OCI-LY3 (cell line): ENCODE results near the gene NPC1L1.
"Not testable (repeated sequence)": the region's sequence is repeated elsewhere in the genome, so short reads cannot be mapped to it uniquely, and the experiment has no call there.

Experiments
- H2AFZ ChIP-seq: fragments of 200-600, 300-600 bp; shearing (Covaris generic); 2 replicates; pipeline ENCODE4 v1.6.0; 2014; ENCODE audit warnings: antibody characterized with exemption, low read depth, low read length
- H3K27ac ChIP-seq: fragments of 200-600, 300-600 bp; sonication (generic); 2 replicates; pipeline ENCODE4 v1.5.1; 2014; ENCODE audit warnings: mild to moderate bottlenecking, low read length, moderate library complexity, mixed read lengths
- H3K27me3 ChIP-seq: fragments of 200-600, 300-600 bp; sonication (generic); 2 replicates; pipeline ENCODE4 v1.6.1; 2014; ENCODE audit warnings: low read depth, low read length, mixed read lengths
- H3K36me3 ChIP-seq: fragments of 200-600, 300-600 bp; sonication (generic); replicated peaks from 2 replicates; pipeline ENCODE3; 2014; ENCODE audit warnings: low read depth, low read length, mixed read lengths
- H3K4me1 ChIP-seq: fragments of 300-600, 200-600 bp; sonication (generic); 2 replicates; pipeline ENCODE4 v1.6.1; 2014; ENCODE audit warnings: low read length, mixed read lengths
- H3K4me2 ChIP-seq: fragments of 200-600, 300-600 bp; sonication (generic); 2 replicates; pipeline ENCODE4 v1.6.1; 2014; ENCODE audit warnings: low read length, mixed read lengths
- H3K4me3 ChIP-seq: fragments of 300-600, 200-600 bp; sonication (generic); 2 replicates; pipeline ENCODE4 v1.5.1; 2014; ENCODE audit warnings: antibody characterized with exemption, mild to moderate bottlenecking, low read length, moderate library complexity
- H3K79me2 ChIP-seq: fragments of 300-600, 200-600 bp; shearing (Covaris generic); 2 replicates; pipeline ENCODE4 v1.6.1; 2014; ENCODE audit warnings: mild to moderate bottlenecking, low read length, mixed read lengths
- H3K9ac ChIP-seq: fragments of 300-600, 200-600 bp; shearing (Covaris generic); 2 replicates; pipeline ENCODE4 v1.6.0; 2014; ENCODE audit warnings: mild to moderate bottlenecking, low read length, moderate library complexity
- H3K9me3 ChIP-seq: fragments of 200-600, 300-600 bp; shearing (Covaris generic); 2 replicates; pipeline ENCODE4 v1.6.1; 2014; ENCODE audit warnings: low read length, mixed read lengths; ENCODE audit not compliant: insufficient read depth
- H4K20me1 ChIP-seq: fragments of 200-600, 300-600 bp; sonication (generic); 2 replicates; pipeline ENCODE4 v1.6.1; 2016; ENCODE audit warnings: low read length, mixed read lengths; ENCODE audit not compliant: insufficient read depth
- CTCF ChIP-seq: fragments of 200-600, 300-600 bp; sonication (generic); IDR thresholded peaks from 2 replicates; pipeline ENCODE4 v1.5.1; 2014; ENCODE audit warnings: antibody characterized with exemption, low read length, low read depth
- EZH2phosphoT487 ChIP-seq: fragments of 200-600 bp; shearing (Covaris generic); IDR thresholded peaks from 2 replicates; pipeline ENCODE4 v1.6.1; 2018; ENCODE audit warnings: antibody characterized with exemption, mixed run types, low read depth

NPC1L1 gene

GRCh38 chr7:44555350-44555749 lies 14.2 kb upstream of the NPC1L1 start:
- Histone ChIP-seq H3K4me1 (no peaks in the 10 kb centered on the region), H3K4me3 (no peak overlapping the region), H3K27me3 (peaks cover 4% of the 10 kb centered on the region; the same call in 1 of the 2 replicates), H4K20me1 (no peaks in the 10 kb centered on the region), H3K9ac (no peak overlapping the region), H3K36me3 (no peaks in the 10 kb centered on the region), H3K79me2 (no peaks in the 10 kb centered on the region), H3K27ac (no peak overlapping the region), H3K4me2 (no peak overlapping the region), H3K9me3 (no peaks in the 10 kb centered on the region), H2AFZ (no peak overlapping the region)
- TF ChIP-seq EZH2phosphoT487 (no peak), CTCF (no peak)

GRCh38 chr7:44552473-44553005 lies 11.4 kb upstream of the NPC1L1 start:
- H4K20me1 ChIP-seq, H3K27ac ChIP-seq, H3K9ac ChIP-seq, H2AFZ ChIP-seq, H3K9me3 ChIP-seq, H3K36me3 ChIP-seq, H3K79me2 ChIP-seq, H3K4me3 ChIP-seq, H3K4me1 ChIP-seq, H3K4me2 ChIP-seq: not testable (repeated sequence)
- peaks cover 28% of the 10 kb centered on the region for H3K27me3 ChIP-seq

DNA sequence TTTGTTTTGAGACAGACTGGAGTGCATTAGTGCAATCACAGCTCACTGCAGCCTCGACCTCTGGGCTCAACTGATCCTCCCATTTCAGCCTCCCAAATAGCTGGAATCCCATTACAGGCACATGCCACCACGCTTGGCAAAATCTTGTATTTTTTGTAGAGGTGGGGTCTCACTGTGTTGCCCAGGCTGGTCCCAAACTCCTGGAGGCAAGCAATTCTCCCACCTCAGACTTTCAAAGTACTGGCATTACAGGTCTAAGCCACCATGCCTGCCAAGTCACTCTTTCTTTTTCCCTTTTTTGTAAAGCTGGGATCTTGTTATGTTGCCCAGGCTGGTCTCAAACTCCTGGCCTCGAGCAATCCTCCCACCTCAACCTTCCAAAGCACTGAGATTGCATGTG lies 8.3 kb upstream of the NPC1L1 start:
- Histone ChIP-seq H3K27ac (no peak overlapping the region), H3K79me2 (no peaks in the 10 kb centered on the region), H3K4me1 (no peaks in the 10 kb centered on the region), H3K4me3 (no peak overlapping the region), H3K36me3 (no peaks in the 10 kb centered on the region), H3K4me2 (no peak overlapping the region), H4K20me1 (no peaks in the 10 kb centered on the region), H2AFZ (no peak overlapping the region), H3K9ac (no peak overlapping the region), H3K9me3 (no peaks in the 10 kb centered on the region), H3K27me3 (peaks cover 28% of the 10 kb centered on the region)
- TF ChIP-seq EZH2phosphoT487 (no peak), CTCF (no peak)

DNA sequence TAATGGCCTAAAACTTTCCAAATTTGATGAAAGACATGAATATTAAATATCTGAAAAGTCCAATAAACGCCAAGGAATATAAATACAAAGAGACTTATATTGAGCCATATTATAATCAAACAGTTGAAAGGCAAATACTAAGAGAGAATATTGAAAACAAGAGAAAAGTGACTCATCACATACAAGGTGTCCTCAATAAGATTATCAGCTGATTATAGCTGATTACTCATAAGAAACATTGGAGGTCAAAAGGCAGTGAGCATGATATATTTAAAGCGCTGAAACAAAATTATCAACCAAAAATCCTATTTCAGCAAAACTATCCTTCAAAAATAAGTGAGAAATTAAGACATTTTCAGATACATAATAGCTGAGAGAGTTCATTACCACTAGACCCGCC lies 7.8 kb upstream of the NPC1L1 start:
- Histone ChIP-seq H4K20me1 (no peaks in the 10 kb centered on the region), H3K4me1 (no peaks in the 10 kb centered on the region), H3K79me2 (no peaks in the 10 kb centered on the region), H3K36me3 (no peaks in the 10 kb centered on the region), H3K4me2 (no peak overlapping the region), H3K27ac (no peak overlapping the region), H3K4me3 (no peak overlapping the region), H3K27me3 (peaks cover 28% of the 10 kb centered on the region), H3K9ac (no peak overlapping the region), H3K9me3 (no peaks in the 10 kb centered on the region), H2AFZ (no peak overlapping the region)
- TF ChIP-seq CTCF (no peak), EZH2phosphoT487 (no peak)
